GM19193 (cell line): ENCODE measurements around the gene CHRM4.

Experiments used
- POLR2A ChIP-seq: IDR thresholded peaks from 4 replicates; pipeline ENCODE4 v1.6.1; 2011; ENCODE audit not compliant: insufficient read depth, insufficient read length; ENCODE audit errors: extremely low read depth

Gene CHRM4

DNA sequence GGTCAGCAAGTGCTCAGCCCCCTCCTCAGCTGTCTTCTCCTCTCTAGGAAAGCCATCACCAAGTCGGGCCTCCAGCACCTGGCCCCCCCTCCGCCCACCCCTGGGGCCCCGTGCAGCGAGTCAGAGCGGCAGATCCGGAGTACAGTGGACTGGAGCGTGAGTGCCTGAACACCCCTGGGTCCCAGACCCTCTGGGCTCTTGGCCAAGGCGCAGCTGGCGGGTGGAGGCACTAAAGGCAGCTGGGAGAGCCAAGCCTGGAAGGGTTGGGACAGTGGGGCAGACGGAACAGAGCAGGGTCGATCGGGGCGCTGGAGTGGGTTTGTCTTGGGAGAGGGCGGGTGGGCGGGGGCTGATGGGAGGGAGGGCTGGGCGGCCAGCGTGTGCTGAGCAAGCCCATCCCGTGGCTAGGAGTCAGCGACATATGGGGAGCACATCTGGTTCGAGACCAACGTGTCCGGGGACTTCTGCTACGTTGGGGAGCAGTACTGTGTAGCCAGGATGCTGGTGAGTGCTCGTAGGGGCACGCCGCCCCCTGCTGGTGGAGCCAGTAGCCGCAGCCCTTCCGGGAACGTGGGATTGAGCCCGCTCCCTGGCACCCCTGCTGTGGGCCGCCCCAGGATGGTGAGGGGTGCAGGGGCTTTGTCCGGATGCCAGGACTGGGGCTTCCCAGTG, 24.2 kb downstream of the CHRM4 start:
- TF ChIP-seq POLR2A: no peak

GRCh38 chr11:46366661-46367161, 24.9 kb downstream of the CHRM4 start:
- TF ChIP-seq POLR2A: no peak

DNA sequence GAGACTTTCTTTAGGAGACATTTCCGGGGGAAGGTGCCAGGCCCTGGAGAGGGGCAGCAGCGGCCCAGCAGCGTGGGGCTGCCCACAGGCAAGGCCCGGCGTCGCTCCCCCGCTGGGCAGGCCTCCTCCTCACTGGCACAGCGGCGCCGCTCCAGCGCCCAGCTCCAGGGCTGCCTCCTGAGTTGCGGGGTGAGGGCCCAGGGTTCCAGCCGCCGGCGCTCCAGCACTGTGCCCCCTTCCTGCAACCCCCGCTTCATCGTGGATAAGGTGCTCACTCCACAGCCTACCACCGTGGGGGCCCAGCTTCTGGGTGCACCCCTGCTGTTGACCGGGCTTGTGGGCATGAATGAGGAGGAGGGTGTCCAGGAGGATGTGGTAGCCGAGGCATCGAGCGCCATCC, 25.3 kb downstream of the CHRM4 start:
- no peak for TF ChIP-seq POLR2A

DNA sequence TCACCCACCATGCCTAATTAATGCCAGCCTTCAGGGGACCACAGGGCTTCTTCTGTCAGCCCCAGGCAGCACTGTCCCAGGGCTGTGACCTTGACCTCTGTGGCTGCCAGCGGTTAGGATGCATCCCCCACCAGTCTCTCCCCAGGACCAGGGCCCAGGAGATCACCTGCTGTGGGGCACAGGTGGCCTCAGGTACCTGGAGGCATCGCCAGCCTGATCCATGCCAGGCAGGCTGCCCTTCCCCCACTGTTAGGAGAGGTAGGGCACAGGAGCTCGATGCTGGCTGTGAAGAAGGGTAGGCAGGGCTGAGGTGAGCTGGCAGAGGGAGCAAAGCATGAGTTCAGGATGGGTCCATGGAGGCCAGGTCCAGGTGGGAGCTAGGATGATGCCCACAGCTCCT, 26.8 kb downstream of the CHRM4 start:
- TF ChIP-seq POLR2A: no peak

- TF ChIP-seq POLR2A: no peak
Observed at GRCh38 chr11:46364056-46364455, 27.5 kb downstream of the CHRM4 start.

DNA sequence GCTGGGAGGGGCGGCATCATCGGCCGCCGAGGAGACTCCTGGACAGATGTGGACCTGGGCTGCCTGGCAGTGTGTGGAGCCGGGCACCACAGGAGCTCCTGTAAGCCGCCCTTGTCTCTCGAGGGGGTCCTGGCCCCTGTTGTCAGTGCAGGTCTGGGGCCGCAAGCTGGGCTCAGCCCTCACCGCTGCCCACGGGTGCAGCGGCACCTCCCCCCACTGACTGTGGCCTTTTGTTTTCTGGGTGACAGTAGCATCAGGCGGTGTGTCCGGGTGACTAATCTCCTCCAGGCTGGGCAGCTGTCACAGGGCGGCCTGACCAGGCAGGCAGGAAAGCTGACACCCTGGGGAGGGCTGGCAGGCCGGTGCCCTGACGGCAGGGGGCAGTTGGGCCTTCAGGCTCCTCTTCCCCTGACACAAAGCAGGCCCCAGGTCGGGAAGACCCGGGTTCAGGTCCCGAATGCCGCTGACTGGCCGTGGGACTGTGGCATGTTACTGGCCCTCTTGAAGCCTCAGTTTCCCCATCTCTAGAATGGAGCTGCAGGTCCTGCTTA, 28.0 kb downstream of the CHRM4 start:
- no peak for TF ChIP-seq POLR2A

DNA sequence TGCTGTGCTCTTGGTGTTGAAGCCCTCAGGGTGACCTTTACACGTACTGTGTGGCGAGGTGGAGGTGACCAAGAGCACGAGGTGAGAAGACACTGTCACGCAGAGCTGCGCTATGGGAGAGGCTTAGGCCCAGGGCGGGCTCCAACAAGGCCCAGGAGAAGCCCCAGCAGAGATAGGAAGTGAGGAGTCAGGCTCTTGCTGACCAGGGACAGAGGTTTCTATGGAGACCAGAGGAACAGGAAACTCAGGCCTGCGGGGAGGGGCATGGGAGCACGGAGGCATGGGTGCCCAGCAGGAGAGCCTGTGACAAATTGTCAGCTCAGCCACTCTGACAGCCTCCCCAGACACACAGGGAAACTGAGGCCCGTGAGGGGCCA, 28.6 kb downstream of the CHRM4 start:
- TF ChIP-seq POLR2A: no peak

DNA sequence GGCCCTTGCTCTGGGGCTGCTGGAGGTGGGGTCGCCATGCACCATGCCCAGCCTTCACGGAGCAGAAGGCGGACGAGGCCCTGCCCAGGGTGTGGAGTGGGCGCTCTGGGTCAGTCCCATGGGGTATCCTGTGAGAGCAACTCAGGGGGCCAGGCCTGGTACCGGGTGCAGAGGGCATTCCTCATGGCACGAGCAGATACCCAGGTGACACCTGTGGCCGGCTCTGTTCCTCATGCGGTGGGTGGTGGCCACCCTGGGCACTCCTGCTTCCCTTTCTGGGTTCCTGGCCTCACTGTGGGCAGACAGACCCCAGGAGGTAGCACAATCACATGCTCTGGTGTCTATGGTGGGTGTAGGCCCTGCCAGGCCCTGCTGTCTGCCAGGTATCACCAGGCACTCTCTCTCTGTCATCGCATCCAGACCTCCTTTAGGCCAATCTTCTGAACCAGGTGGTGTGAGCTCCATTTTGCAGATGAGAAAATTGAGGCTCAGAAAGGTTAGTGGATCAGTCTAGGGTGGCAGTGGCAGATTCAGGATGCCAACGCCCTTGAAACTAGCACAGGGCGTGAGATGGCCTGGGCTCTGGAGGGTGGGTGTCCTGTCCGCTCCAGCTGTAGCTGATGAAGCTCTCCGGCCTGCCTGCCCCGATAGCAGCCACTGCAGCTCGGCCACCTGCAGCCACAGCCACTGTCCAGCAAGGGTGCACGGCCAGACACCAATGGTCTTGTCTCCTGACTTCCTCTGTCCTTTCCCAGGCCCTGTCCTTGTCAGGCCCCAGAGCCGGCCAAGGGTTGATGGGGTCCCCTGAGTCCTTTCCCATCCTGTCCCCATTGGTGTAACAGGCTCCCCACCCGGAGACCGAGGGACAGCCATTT, 29.2 kb downstream of the CHRM4 start:
- no peak for TF ChIP-seq POLR2A

- peak; percentile 67 for TF ChIP-seq POLR2A
Observed at GRCh38 chr11:46361283-46362155, 30.1 kb downstream of the CHRM4 start.

DNA sequence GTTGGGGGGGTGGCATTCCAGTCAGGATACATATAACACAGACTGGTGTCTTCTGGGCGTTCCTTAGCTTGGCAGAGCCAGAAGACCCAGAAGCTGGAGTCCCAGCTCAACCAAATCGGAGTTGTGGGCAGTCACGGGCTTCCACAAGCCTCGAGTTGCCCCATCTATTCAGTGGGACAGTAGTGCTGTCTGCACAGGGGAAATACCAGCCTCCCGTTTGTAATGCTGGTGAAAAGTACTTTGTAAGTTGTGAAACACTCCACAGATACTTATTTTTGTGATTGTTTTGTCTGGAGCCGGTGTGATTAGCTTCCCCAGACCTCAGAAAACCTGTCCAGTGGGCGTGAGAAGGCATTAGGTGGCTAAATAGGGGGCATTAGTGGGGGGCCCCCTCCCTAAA, 30.7 kb downstream of the CHRM4 start:
- TF ChIP-seq POLR2A: no peak

DNA sequence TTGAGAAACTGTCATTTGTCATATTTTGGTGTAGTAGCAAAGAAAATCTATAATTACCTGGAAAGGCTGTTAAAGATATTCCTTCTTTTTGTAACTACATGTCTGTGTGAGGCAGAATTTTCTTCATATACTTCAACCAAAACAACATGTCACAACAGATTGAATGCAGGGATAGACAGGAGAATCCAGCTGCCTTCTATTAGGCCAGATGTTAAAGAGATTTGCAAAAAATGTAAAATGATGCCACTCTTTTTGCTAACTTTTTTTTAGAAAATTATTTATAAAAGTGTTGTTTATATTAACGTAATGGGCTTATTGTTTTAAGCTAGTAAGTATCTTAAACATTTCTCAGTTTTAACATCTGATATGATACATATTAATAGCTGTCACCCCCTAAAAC, 31.6 kb downstream of the CHRM4 start:
- TF ChIP-seq POLR2A: no peak

- TF ChIP-seq POLR2A: no peak
Observed at GRCh38 chr11:46357483-46357936, 34.1 kb downstream of the CHRM4 start.

- TF ChIP-seq POLR2A: no peak
Observed at GRCh38 chr11:46356924-46357482, 34.6 kb downstream of the CHRM4 start.

DNA sequence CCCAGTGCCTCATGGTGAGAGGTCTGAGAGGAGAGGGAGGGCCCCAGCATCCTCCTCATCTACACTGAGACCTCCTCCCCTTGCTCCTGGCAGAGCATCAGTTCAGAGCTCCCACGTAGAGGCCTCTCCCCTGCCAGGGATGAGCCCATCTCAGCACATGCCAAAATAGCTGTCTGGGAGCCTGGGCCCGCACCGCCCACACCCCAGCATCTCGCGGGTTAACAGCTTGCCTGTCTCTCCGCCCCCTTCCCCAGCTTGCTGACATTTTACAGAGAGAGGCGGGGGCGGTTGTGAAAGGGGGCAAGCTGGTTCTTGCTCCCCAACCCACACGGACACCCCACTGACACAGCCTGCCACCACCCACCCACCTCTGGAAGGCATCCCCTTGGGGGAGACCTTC, 37.9 kb downstream of the CHRM4 start:
- TF ChIP-seq POLR2A: no peak
